MCF 10A (cell line): ENCODE measurements around the gene CEMIP. TPM values are rescaled to one million over a fixed set of nuclear protein-coding genes. Genes with fewer than 3 reads are reported as not detected.

Source experiments
- BruUV-seq: library from RNA; stranded (reverse); fragments of 400-500 nt; replicated peaks from 2 replicates; lab custom pipeline; 2021; lab: Mats Ljungman, UMichigan
- CTCF ChIA-PET: fragments of 300-600 bp; sonication (Branson Sonifier 250); formaldehyde crosslinking; extraction: SDS; loops from one replicate; lab custom pipeline; 2021; ENCODE audit warnings: antibody characterized with exemption, inconsistent platforms; lab: Yijun Ruan, JAX
- POLR2A ChIA-PET: fragments of 300-600, 350-650 bp; sonication (Branson Sonifier 250); formaldehyde crosslinking; extraction: SDS; loops from one replicate; lab custom pipeline; 2020; ENCODE audit warnings: antibody characterized with exemption, inconsistent platforms; lab: Yijun Ruan, JAX
- DNase-seq: peaks from one replicate; pipeline ENCODE4 v3.0.0-alpha.2; 2018; ENCODE audit not compliant: unreplicated experiment
- H3K27ac Mint-ChIP-seq: one replicate; pipeline ENCODE4 v1.8.0; 2022; ENCODE audit warnings: mild to moderate bottlenecking, low read depth, mixed read lengths; ENCODE audit not compliant: unreplicated experiment
- H3K27me3 Mint-ChIP-seq: one replicate; pipeline ENCODE4 v1.8.0; 2022; ENCODE audit warnings: mixed read lengths; ENCODE audit not compliant: insufficient read depth, unreplicated experiment
- H3K36me3 Mint-ChIP-seq: one replicate; pipeline ENCODE4 v1.8.0; 2022; ENCODE audit warnings: mild to moderate bottlenecking, moderate library complexity, mixed read lengths; ENCODE audit not compliant: insufficient read depth, unreplicated experiment
- H3K4me1 Mint-ChIP-seq: one replicate; pipeline ENCODE4 v1.8.0; 2022; ENCODE audit warnings: mixed read lengths; ENCODE audit not compliant: insufficient read depth, unreplicated experiment
- H3K4me3 Mint-ChIP-seq: one replicate; pipeline ENCODE4 v1.8.0; 2022; ENCODE audit warnings: mild to moderate bottlenecking, moderate library complexity, mixed read lengths; ENCODE audit not compliant: unreplicated experiment
- H3K9me3 Mint-ChIP-seq: one replicate; pipeline ENCODE4 v1.8.0; 2022; ENCODE audit warnings: mixed read lengths; ENCODE audit not compliant: unreplicated experiment
- CTCF ChIP-seq: fragments of 200-600 bp; IDR thresholded peaks from one replicate; pipeline ENCODE4 v1.8.0; 2022; ENCODE audit warnings: antibody characterized with exemption, mild to moderate bottlenecking; ENCODE audit not compliant: unreplicated experiment
- intact Hi-C: fragments of 100-400 bp; cut with micrococcal nuclease; formaldehyde crosslinking; loops from 2 replicates; pipeline ENCODE4 v1.14.1; 2022
- total RNA-seq: library from RNA; stranded (reverse); gene quantifications from 2 replicates; pipeline ENCODE4 v1.2.3, GENCODE V29; 2022

The CEMIP gene
- total RNA-seq, 1 experiment from 2014 or later = 0.14 TPM

GRCh38 chr15:80732167-80732566 lies 47.0 kb upstream of the CEMIP start:
- Mint-ChIP-seq H3K27me3 (no peaks in the 10 kb centered on the region), H3K9me3 (no peaks in the 10 kb centered on the region), H3K4me1 (no peaks in the 10 kb centered on the region), H3K36me3 (peaks cover 10% of the 10 kb centered on the region), H3K27ac (no peak overlapping the region), H3K4me3 (no peak overlapping the region)
- CTCF ChIA-PET = interaction anchor here (0.6 to 1.3 kb wide), 4 partner anchors 45 to 593 kb away, joined by 3 read pairs; partner anchors contain the start of gene CEMIP
- no peak for TF ChIP-seq CTCF
- intact Hi-C loops = no loop called here
- BruUV-seq = no TSS peak
- POLR2A ChIA-PET = interaction anchor here (0.7 to 1.0 kb wide), 2 partner anchors 9 to 62 kb away, joined by 3 to 5 read pairs; no protein-coding TSS in a partner anchor
- DNase-seq = no peak

- POLR2A ChIA-PET = interaction anchor here (1.0 kb wide), 1 partner anchor 9 kb away, joined by 5 read pairs; no protein-coding TSS in a partner anchor
- DNase-seq = no peak
- no peaks in the 10 kb centered on the region for H3K27me3 Mint-ChIP-seq
- BruUV-seq = no TSS peak
- no peak for TF ChIP-seq CTCF
- H3K4me1 Mint-ChIP-seq = no peaks in the 10 kb centered on the region
- no peak overlapping the region for H3K4me3 Mint-ChIP-seq
- intact Hi-C loops = no loop called here
- H3K27ac Mint-ChIP-seq = no peak overlapping the region
- no peaks in the 10 kb centered on the region for H3K9me3 Mint-ChIP-seq
- CTCF ChIA-PET = interaction anchor here (0.6 to 1.3 kb wide), 2 partner anchors 44 to 73 kb away, joined by 3 read pairs; no protein-coding TSS in a partner anchor
- peaks cover 10% of the 10 kb centered on the region for H3K36me3 Mint-ChIP-seq
Measured at GRCh38 chr15:80732818-80733217, 46.4 kb upstream of the CEMIP start.

- DNase-seq = no peak
- Mint-ChIP-seq H3K36me3 (peaks cover 10% of the 10 kb centered on the region), H3K27me3 (no peaks in the 10 kb centered on the region), H3K27ac (no peak overlapping the region), H3K4me1 (no peaks in the 10 kb centered on the region), H3K9me3 (no peaks in the 10 kb centered on the region), H3K4me3 (no peak overlapping the region)
- TF ChIP-seq CTCF = no peak
- POLR2A ChIA-PET = no interaction called here
- no TSS peak for BruUV-seq
- intact Hi-C loops = no loop called here
- CTCF ChIA-PET = interaction anchor here (0.6 kb wide), 1 partner anchor 44 kb away, joined by 3 read pairs; no protein-coding TSS in a partner anchor
Measured at GRCh38 chr15:80733460-80733859, 45.7 kb upstream of the CEMIP start.

GRCh38 chr15:80735344-80735743 lies 43.8 kb upstream of the CEMIP start:
- Mint-ChIP-seq H3K4me3 (no peak overlapping the region), H3K4me1 (peaks cover 6% of the 10 kb centered on the region), H3K27me3 (no peaks in the 10 kb centered on the region), H3K27ac (no peak overlapping the region), H3K36me3 (peaks cover 10% of the 10 kb centered on the region), H3K9me3 (no peaks in the 10 kb centered on the region)
- POLR2A ChIA-PET = no interaction called here
- intact Hi-C loops = no loop called here
- no peak for DNase-seq
- TF ChIP-seq CTCF = no peak
- CTCF ChIA-PET = interaction anchor here (1.3 kb wide), 1 partner anchor 168 kb away, joined by 4 read pairs; no protein-coding TSS in a partner anchor
- no TSS peak for BruUV-seq
